HG03196 (cell line): ENCODE data around the gene DLEU7.
A peak's percentile ranks its signal among the peaks of the same experiment; 100 is the strongest.

Experiments
- ATAC-seq: cut with Tn5 transposase; IDR thresholded peaks from one replicate; pipeline ENCODE4 v1.9.1; 2021; ENCODE audit not compliant: unreplicated experiment

Gene DLEU7

DNA sequence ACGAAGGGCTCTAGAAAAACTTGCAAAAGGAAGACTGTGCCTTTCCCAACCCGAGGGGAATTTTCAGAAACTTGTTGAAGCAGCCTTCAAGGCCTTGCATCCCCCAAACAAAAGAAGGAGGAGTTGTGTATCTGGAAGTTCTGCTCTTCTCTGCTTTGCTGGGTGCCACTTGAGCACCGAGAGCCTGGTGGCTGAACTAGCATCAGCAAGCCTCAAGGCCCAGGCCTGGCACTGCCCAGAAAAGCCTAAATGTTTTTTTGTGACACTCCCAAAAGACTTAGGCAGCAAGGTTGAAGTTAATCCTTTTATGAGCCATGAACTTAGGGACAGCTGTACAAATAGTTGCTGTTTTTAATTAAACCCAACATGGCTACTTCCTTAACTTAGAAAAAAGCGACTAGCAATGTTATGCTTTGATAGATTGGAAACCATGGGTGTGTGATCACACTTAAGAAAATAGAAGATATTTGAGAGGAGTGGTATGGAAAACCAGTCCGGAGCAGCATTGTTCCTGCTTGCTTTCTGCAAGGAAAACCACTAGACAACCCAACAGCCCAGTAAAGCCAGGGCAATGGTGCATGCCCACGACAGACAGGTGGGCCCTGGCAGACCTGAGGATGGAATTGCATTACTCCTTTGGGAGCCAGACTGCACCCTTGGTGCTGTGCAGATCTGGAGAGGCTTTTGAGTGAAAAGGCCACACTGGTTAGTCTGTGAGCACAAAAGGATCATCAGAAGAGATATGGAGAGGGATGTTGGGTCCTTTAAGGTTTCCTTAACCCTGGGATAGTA lies 788 bp upstream of the DLEU7 start:
- no peak for ATAC-seq

- ATAC-seq = no peak
These were observed 569 bp downstream of the DLEU7 start for GRCh38 chr13:50842990-50843256.

DNA sequence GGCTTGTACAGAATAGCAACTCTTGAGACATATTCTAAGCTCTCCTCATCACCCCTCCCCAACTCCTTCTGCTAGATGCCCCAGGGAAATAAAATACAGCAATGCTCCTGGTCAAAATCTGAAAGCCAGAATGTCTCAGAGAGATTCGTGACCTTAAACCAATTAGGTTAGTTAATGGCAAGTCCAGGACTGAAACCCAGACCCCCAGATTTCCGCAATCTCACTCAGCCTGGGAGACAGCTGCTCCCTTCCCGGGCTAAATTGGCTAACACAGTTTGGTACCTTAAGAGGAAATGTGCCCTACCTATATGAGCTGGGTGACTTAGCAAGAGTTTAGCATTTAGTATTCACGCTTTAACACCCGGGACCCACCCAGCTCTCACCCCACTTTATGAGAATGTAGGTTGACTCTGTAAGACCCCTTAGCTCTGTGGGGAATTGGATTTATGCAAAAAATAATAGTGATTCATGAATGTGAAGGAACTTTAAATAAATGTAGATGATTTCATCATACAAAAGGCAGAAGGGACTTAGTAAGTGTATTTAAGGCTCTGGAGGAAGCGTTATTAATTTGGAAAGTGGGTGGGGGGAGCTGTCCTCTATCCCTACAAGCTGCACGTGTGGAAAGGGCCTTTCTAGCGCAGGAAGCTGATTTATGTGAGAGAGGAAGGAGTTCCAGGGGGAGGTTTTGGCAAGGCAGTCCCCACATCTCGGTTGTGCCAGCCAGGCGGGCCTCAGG lies 1.1 kb downstream of the DLEU7 start:
- no peak for ATAC-seq

GRCh38 chr13:50841786-50842185 lies 1.7 kb downstream of the DLEU7 start:
- no peak for ATAC-seq

DNA sequence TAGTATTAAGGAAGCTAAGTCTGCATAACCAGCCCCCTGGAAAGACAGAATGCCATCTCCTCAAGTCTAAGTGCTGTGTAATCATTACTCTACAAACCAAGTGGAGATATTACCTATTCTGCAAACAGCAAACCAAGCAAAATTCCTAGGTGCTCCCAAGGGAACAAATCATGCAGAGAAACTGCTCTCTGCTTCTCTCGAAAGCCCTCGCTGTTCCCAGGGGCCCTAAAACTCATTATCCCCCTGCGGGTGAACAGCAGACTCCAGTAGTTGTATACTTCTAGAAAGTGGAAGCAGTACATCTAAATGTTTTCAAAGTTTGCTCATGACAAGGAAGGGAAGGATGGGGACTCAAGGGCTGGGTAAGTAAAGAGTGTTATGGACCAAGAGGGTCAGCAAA lies 3.2 kb downstream of the DLEU7 start:
- ATAC-seq = no peak

GRCh38 chr13:50839828-50840227 lies 3.7 kb downstream of the DLEU7 start:
- no peak for ATAC-seq

GRCh38 chr13:50838701-50839100 lies 4.8 kb downstream of the DLEU7 start:
- no peak for ATAC-seq

- ATAC-seq = no peak
These were observed 5.5 kb downstream of the DLEU7 start for GRCh38 chr13:50838031-50838430.

DNA sequence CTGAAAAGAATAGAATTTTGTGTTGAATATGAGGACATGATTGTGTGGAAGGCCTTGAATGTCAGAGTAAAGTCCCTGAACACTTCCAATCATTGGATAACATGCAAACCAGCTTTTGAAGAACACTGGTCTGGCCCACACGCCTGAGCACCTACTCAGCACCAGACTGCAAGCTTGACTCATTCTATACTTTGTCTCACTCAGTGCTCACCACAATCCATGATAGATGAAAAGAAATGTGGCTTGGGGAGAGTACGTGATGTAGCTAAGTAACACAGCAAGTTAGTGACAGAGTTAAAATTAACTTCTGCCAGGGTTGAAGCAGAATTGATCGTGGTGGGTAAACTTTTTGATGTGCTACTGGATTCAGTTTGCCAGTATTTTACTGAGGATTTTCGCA lies 12.0 kb downstream of the DLEU7 start:
- ATAC-seq = no peak

DNA sequence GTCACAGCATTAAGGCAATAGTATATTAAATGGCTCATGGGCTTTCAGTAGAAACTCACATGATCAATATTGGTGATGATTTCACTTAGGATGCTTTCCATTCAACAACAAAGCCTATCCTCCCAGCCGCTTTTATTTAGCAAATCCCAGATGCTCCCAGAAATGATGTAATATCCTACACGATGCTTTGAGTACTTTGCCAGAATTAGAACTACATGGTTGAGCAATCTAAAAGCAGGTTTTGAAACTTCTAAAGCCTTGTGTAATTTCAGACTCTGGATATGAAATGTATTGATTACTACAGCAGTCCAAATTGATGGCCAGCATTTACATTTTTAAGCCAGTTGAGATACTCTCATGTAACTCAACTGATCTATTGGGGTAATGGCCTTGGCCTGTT lies 13.6 kb downstream of the DLEU7 start:
- ATAC-seq = no peak

DNA sequence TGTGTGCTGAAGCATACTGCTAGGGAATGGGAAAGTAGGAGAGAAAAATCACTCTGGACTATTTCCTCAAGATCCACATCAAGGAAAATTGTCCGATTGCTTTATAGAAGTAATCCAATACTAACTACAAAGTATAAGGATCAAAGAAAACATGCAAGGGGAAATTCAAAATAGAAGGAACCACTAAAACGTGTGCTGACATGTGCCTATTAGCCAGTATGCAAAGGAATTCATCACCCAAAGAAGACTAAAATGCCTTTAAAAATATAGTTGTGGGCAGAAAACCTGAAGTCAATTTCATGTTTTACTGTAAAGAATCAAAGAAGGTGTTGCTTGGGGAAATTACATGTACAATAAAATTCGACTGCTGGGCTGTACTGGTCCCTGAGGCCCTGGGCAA lies 14.3 kb downstream of the DLEU7 start:
- ATAC-seq = no peak

GRCh38 chr13:50826035-50826434 lies 17.5 kb downstream of the DLEU7 start:
- no peak for ATAC-seq

- no peak for ATAC-seq
These were observed 31.2 kb downstream of the DLEU7 start for GRCh38 chr13:50812242-50812641.

GRCh38 chr13:50810998-50811397 lies 32.5 kb downstream of the DLEU7 start:
- ATAC-seq = no peak

GRCh38 chr13:50810468-50810867 lies 33.0 kb downstream of the DLEU7 start:
- ATAC-seq = no peak

DNA sequence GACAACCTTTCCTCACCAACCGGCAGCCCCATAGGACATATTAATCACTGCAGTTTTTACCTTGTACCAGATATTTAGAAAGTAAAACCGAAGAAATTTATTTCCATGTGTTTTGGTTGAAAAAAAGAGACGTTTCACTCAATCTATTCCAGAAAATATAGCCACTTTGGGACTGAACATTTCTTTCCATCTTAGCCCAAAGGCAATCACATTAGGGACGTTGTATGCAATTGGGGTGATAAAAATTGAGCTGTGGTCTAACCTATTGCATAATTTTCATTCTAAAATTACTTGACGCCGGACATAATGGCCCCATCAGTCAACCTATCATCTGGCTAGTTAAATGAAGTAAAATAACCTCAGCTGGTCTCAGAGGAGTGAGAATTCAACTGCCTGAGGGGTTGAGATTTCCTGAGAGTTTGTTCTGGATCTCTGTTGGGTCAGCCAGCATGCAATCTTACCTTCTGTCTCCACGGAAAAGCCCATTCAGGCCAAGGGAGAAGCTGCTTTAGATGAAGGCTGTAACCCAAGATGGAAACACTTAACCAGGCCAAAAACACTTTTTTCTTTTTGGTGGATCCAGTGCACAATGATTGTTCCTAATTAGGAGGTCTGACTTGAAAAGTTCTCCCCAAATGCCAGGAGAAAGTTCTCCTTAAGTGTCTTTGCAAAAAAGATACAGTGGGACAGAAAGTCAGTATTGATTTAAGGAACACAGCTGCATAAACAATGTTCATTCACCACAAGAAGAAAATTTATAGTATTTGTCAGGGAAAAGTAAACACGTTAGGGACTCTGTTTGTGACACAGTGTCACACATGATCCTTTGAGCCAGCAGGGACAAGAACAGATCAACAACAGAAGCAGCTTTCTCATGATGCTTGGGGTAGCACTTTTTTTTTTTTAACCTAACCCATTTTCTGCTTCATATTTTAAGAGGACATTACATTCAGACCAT lies 34.1 kb downstream of the DLEU7 start:
- no peak for ATAC-seq

- no peak for ATAC-seq
These were observed 37.7 kb downstream of the DLEU7 start for GRCh38 chr13:50805805-50806204.

DNA sequence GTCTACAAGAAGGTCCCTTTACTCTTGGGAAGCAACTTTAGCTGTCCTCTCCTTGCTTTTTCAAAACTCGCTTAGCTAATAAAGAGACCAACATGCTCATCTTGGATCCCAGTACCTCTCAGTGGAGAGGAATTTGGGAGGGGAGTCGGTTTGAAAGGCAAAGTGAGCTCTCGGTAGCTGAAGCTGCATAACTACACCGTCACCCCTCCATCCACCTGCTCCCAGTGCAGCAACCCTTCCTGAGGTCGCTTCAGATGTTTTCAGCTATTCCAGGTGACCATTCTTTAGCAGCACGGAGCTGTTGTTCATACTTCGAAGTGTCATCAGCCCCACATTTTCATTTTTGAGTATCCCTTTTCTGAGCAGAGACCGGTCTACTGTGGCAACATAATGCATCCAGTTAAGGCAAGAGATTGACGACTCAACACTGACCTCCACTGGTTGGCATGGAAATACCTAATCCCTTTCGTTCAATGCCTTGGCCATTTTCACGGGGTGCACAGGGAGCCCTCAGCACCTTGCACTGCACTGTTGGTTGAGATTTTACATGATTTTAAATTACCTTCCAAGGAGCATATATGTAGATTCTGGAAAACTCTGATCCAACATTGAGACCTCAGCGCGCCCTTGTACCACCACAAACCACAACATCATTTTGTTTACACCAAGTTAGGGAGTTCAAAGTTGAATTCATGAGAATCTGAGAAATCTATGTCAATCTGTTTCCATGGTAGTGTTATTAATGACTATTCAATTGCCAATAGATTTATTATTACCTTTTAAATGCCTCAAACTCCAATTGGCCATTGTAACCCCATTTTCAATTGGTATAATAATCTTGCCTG lies 42.2 kb downstream of the DLEU7 start:
- ATAC-seq = peak; percentile 86

DNA sequence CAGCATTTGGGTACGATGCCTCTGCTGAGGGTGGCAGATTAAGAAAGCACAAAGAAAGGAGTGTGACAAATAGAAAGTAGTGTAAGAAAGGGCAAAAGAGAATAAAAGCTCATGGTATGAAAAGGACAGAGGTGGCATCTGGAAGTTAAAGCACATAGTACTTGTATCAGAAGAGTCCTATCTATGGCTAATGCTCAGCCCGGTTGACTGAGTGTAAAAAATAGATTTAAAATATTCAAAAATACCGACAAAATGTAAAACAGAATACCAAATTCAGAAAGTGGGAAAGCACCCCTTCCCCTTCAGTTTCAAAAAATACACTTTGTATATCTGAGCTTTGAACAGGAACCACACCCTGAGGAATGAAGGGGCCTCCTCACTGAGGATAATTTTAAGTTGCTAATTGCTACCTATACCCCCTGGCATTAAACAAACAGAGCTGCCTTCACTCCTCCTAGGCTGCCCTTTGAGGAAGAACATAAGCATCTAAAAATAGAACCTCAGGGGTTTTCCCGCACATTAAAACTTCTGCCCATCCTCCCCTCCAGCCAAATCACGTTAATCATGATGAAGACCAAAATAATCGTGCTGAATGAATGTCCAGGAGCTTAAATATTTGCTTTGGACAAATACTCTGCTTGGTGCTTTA lies 43.3 kb downstream of the DLEU7 start:
- no peak for ATAC-seq

DNA sequence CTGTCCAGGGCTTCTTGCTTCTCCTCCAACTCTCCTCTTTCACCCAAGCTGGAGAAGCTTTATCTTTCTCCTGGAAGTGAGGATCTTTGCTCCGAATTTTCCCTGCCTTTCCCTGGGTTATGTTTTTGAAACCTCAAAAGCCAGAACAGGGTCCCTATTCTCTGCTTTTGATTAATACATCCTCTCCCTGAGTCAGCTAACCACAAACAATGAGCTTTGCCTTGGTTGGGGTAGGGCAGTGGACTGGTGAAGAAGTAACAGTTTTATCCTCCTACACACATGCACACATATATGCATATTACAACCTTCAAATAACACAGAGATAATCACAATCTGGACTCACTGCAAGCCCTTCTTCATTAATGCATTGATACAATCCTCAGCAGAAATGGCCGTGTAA lies 44.6 kb downstream of the DLEU7 start:
- no peak for ATAC-seq
